GM10266 (cell line): ENCODE results near the gene CFAP70.

Source experiments
- DNase-seq: peaks from one replicate; pipeline ENCODE4 v3.0.0; 2012; ENCODE audit errors: extremely low spot score
- CTCF ChIP-seq: IDR thresholded peaks from 2 replicates; pipeline ENCODE4 v1.5.1; 2012; ENCODE audit warnings: mild to moderate bottlenecking, low read depth; ENCODE audit not compliant: control insufficient read depth, insufficient read depth; ENCODE audit errors: missing control alignments

CFAP70 gene

GRCh38 chr10:73358331-73359279 is at the start of gene CFAP70:
Gene CFAP70, minus strand, starts transcription at chr10:73358864. Its CDS starts 4,068 bp downstream, at chr10:73354796.
- peak; percentile 91 for DNase-seq
- no peak for TF ChIP-seq CTCF

- TF ChIP-seq CTCF = no peak
- no peak for DNase-seq
Measured at GRCh38 chr10:73408061-73408460, 49.4 kb upstream of the CFAP70 start.

- DNase-seq = no peak
- TF ChIP-seq CTCF = no peak
Measured at GRCh38 chr10:73407495-73407894, 48.8 kb upstream of the CFAP70 start.

GRCh38 chr10:73406846-73407245 is 48.2 kb upstream of the CFAP70 start:
- no peak for DNase-seq
- no peak for TF ChIP-seq CTCF

- DNase-seq = no peak
- no peak for TF ChIP-seq CTCF
Measured at GRCh38 chr10:73405556-73405955, 46.9 kb upstream of the CFAP70 start.

- no peak for DNase-seq
- no peak for TF ChIP-seq CTCF
Measured at GRCh38 chr10:73404690-73405089, 46.0 kb upstream of the CFAP70 start.

- no peak for DNase-seq
- no peak for TF ChIP-seq CTCF
Measured at GRCh38 chr10:73401636-73402035, 43.0 kb upstream of the CFAP70 start.
